GM15510 (cell line): Measurements from ENCODE around the gene PDAP1.

Experiments used
- POLR2A ChIP-seq: IDR thresholded peaks from 3 replicates; pipeline ENCODE4 v1.6.1; 2011; ENCODE audit warnings: borderline replicate concordance; ENCODE audit not compliant: insufficient read length; ENCODE audit errors: extremely low read depth

PDAP1 gene

DNA sequence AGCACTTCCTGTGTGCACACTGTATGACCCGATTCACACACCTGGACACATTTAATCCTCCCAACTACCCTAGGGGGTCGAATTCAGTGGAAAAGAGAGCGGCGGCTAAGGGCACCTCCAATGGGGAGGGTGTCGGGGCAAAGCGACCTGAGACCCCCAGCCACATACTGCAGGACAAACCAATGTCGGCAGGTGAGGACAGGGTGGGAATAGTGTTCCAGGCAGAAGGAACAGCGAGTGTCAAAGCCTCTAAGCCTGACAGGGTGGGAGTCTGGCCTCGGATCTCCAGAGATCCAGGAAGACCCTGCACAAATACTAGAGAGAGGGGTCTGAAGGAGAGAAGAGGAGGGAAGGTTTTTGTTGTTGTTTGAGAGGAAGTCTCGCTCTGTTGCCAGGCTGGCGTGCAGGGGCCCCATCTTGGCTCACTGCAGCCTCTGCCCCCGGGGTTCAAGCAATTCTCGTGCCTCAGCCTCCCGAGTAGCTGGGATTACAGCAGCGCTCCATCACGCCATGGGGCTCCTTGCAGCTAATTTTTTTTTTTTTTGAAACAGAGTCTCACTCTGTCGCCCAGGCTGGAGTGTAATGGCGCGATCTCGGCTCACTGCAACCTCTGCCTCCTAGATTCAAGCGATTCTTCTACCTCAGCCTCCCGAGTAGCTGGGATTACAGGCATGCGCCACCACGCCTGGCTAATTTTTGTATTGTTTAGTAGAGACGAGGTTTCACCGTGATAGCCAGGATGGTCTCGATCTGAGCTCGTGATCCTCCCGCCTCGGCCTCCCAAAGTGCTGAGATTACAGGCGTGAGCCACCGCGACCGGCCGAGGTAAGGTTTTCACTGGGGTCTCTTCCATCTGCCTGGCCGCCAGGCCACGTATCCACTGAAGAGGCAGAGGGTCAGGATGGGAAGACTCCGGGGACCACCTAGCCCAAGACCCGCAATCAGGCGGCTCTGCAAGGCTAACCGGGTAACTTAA lies 35.0 kb downstream of the PDAP1 start:
- TF ChIP-seq POLR2A = no peak

DNA sequence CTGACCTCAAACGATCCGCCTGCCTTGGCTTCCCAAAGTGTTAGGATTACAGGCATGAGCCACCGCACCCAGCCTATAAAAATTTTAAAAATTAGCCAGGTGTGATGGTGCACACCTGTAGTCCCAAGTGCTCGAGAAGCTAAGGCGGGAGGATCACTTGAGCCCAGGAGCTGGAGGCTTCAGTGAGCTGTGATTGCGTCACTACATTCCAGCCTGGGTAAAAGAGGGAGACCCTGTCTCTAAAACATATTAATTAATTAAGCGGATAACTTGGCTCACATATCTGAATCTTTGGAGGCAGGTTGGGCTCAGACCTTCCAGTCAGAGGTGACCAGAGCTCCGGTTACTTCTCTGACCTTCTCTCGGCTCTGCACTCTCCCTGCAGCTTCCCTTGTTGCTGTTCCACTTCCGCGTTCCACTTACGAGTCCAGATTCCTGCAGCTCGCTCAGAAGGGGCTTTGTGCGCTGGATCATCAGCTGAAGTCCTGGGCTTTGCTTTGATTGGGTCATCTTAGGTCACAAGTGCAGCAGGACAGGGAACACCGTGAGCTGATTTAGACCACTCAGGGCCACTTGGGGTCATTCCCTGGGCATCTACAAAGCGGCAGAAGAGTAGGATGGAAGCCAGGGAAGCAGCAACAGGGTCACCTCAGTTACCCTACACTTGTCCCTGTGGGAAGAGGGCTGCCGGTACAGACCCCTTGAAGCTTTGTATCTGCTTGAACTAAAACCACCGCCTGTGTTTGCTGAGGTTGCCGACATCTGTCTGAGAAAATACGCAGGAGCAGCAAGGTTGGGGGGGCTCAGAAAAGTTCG lies 35.9 kb downstream of the PDAP1 start:
- no peak for TF ChIP-seq POLR2A

DNA sequence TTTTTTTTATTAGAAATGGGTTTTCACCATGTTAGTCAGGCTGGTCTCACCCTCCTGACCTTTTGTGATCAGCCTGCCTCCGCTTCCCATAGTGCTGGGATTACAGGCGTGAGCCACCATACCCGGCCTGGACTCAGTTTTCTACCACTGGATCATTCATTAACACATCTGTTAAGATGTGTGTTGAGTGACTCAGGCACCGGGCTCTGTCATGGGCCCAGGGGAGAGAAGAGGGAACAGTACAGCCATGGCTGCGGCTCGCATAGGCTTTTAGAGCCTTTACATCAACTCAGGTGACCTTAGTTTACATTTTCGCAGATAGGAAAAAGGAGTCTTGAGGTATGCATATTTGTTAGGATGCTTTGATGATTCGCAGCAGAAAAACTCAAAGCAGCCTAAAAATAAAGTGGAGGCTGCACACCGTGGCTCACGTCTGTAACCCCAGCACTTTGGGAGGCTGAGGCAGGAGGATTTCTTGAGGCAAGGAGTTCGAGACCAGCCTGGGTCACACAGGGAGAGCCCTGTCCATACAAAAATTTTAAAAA lies 36.9 kb downstream of the PDAP1 start:
- TF ChIP-seq POLR2A = no peak

DNA sequence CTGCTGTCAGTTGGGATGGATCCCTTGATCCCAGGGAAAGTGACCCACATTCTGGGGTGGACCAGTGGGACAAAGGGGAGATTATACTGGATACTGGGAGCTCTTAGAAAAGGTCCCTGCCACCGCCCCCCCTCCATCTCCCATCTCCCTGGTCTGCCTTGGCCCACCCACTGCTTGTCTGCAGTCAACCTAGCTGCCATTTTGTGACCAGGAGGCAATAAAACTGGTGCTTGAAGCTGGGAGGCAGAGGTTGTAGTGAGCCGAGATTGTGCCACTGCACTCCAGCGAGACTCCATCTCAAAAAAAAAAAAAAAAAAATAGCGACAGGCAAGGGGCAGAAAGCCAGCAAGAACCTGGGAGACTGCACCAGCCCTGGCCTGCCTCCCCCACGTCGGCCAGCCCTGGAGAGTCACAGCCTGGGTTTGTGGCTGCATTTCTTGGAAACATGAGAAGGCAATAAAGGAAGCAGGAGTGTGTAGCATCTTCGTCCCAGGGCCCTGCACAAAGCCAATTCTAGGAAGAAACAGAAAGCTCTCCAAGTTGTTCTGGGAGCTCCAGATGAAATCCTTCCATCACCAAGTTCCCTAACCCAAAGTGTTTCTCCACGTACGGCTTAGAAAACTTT lies 38.5 kb downstream of the PDAP1 start:
- TF ChIP-seq POLR2A = no peak

DNA sequence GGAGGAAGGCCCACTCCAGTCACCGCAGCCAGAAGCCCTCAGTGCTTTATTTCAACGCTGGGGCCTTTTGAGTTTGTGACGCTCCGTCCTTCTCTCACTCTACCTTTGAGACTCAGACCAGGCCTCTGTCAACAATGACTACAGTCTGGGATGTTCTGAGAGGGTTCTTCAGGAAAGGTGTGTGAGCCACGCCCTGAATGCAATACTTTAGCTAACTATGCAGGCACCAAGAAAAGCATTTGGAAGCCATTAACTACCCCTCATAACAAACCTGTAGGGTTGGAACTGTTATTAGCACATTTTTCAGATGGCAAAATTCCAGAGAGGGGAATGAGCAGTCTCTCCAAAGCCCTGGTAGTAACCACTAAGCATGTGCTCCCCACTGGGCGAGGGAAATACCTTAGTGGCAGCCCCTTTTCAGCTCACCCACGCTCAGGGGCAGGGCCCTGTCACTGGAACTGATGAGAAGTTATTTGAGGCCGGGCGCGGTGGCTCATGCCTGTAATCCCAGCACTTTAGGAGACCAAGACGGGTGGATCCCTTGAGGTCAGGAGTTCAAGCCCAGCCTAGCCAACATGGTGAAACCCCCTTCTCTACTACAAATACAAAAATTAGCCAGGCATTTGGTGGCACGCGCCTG lies 39.5 kb downstream of the PDAP1 start:
- no peak for TF ChIP-seq POLR2A

DNA sequence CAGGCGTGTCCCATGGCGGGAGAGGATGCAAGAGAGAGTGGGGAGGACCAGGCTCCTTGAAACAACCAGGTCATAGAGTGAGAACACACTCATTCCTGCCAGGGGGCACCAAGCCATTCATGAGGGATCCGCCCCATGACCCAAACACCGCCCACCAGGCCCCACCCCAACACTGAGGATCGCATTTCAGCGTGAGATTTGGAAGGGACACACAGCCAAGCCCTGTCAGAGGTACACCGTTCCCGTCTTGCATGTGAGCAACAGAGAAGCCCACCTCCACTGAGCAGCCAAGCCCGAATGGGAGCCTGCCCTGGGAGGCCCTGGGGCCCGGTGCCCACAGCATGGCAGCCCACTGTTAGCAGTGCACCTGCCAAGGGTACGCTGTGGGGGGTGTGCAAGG lies 41.8 kb downstream of the PDAP1 start:
- no peak for TF ChIP-seq POLR2A

DNA sequence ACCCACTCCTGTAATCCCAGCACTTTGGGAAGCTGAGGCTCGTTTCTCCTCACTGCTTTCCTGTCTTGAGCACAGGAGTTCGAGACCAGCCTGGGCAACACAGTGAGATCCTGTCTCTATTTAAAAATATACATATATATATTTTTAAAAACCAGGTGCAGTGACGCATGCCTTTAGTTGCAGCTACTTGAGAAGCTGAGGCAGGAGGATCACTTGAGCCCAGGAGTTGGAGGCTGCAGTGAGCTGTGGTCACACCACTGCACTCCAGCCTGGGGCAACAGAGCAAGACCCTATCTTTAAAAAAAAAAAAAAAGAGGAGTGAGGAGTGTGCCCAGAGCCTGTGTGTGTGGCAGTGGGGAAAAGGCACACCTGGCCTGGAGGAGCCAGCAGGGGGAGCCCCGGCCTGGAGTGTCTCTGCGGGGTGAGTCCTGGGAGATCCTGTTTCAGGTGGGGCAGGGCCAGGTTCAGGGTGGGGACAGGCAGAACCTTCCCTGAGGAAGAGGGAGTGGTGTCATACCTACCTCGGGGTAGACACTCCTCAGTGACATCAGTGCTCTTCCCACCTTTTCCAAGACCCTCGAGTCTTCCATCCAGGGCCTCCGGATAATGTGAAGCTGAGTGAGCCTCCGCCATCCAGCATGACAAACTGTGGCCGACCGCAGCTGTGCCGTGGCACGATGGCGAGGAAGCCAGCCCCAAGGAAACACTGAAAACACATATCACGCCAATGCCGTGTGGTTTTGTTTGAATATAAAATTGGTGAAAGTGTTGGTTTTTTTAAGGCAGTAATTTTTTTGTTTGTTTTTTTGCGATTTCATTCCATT lies 42.9 kb downstream of the PDAP1 start:
- no peak for TF ChIP-seq POLR2A

DNA sequence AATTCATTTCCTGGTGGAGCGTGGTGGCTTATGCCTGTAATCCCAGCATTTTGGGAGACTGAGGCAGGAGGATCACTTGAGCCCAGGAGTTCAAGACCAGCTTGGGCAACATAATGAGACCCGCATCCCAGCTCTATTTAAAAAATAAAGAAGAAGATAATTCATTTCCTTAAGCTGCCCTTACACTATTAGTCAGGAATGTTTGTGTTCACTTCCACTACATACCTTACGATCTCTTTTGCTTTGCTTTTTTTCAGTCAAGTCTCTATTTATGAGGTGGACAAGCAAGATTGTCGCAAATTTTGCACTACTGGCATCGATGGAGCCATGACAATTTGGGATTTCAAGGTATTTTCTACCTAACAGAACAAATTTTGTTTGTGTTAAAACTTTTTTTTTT lies 45.1 kb downstream of the PDAP1 start:
- TF ChIP-seq POLR2A = no peak

DNA sequence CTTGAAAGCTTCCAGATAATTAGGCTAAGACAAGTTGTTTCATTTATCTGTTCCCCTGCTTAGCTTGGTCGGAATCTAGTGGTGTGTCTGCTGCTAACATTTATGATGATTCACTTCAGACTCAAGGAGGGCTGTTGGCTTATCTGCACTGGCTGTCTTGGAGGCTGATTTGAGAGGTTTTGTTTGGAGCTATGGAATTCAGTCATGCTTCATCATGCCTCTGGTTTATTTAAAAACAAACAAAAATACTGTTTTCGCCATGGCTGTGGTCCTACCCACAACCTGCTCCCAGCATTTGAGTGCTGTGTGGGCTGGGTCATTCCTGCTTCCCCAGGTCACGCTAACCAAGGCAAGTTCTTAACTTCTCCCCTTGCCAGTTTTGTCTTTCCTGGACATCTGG lies 45.6 kb downstream of the PDAP1 start:
- no peak for TF ChIP-seq POLR2A

DNA sequence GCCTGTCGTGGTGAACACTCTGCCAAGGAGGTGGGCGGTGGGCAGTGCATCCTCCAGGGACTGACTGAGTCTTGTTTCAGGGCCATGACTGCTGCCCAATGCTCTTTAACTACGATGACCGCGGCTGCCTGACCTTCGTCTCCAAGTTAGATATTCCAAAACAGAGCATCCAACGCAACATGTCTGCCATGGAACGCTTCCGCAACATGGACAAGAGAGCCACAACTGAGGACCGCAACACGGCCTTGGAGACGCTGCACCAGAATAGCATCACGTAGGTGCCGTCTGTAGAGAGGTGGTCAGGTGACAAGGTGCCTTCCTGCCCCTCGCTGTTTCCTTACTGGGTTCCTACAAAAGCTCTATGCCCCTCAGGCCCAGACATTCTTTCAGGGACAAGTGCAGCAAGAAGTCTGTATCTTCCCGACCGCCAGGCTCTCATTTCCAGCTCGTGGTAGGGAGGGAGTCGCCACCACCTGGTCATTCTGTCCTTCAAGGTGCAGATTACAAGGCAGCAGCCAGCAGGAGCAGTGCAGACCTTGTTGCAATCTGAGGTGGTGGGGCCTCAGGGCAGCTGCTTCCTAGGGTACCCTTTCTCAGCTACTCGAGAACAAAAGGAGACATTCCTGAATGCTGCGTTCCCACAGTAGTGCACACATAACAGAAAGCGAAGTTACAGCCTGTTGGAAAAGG lies 48.8 kb downstream of the PDAP1 start:
- TF ChIP-seq POLR2A = no peak

DNA sequence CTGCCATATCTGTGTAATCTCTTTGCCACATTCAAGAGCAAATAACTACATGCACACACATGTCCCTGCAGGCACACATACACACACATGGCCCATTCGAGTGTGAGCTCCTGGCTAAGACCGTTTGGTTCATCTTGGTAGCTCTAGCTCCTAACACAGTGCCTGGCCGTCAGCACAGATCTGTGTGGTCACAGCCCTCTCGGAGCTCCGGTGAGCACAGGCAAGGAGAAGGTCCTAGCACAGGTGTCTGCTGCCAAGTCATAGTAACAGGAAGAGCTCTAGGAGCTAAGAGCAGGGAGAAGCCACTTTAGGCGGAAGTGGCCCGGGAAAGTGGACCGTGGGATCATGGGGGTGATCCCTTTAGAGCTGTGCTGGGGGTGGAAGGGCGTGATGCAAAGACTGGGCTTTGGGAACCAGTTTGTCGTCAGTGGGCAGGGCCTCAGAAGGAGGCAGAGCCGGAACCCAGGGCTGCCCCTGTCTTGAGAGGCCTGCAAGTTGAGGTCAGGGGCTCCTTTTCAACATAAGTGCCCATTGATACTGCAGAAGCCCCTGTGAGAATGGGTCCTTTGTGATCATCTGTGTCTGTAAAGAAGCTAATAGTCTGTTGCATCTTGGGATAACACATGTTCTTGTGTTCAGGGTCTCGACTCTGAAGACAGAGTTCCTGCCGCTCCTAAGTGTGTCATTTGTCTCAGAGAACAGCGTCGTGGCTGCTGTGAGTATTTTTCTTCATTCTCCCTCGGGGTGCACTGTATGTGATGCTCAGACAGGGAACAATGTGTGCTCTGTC lies 50.5 kb downstream of the PDAP1 start:
- no peak for TF ChIP-seq POLR2A

DNA sequence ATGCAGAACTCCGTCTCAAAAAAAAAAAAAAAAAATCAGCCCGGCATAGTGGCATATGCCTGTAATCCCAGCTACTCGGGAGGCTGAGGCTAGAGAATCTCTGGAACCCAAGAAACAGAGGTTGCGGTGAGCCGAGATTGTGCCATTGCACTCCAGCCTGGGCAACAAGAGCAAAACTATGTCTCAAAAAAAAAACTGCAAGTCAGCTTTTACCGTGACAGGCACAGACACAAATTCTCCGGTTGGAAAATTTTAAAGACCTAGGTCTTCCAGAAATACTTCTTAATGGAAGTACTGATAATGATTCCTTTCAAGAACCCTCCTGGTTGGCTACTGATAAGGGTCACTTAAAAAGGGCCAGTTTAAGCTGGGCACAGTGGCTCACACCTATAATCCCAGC lies 53.3 kb downstream of the PDAP1 start:
- TF ChIP-seq POLR2A = no peak
